Liver (tissue), 3 donors: ENCODE data around the gene LGR6.

ENCODE experiments used
- EGR1 ChIP-seq, 2 donors: IDR thresholded peaks; 2 replicates each; pipeline ENCODE4 v1.6.1; 2016 to 2018; ENCODE audit warnings: antibody characterized with exemption in 2 of 2, low read depth in 2 of 2
- GABPA ChIP-seq, 2 donors: IDR thresholded peaks in 1 of 2; conservative IDR thresholded peaks in 1 of 2; 2 replicates each; pipeline ENCODE4 v1.6.1; 2016; ENCODE audit warnings: antibody characterized with exemption in 2 of 2, mild to moderate bottlenecking in 1 of 2, moderate library complexity in 1 of 2
- HNF4G ChIP-seq: IDR thresholded peaks from 2 replicates; pipeline ENCODE4 v1.6.1; 2016; ENCODE audit warnings: antibody characterized with exemption
- NR2F2 ChIP-seq: IDR thresholded peaks from 2 replicates; pipeline ENCODE4 v1.6.1; 2016; ENCODE audit warnings: antibody characterized with exemption
- RAD21 ChIP-seq, 2 donors: IDR thresholded peaks; 2 replicates each; pipeline ENCODE4 v1.6.1; 2016; ENCODE audit warnings: antibody characterized with exemption in 2 of 2, mild to moderate bottlenecking in 2 of 2
- SP1 ChIP-seq: IDR thresholded peaks from 2 replicates; pipeline ENCODE4 v1.6.1; 2018; ENCODE audit warnings: antibody characterized with exemption, mild to moderate bottlenecking
- TAF1 ChIP-seq: conservative IDR thresholded peaks from 2 replicates; pipeline ENCODE4 v1.6.1; 2016; ENCODE audit warnings: antibody characterized with exemption, mild to moderate bottlenecking
- YY1 ChIP-seq: IDR thresholded peaks from 2 replicates; pipeline ENCODE4 v1.6.1; 2016; ENCODE audit warnings: antibody characterized with exemption, mild to moderate bottlenecking
- TF ChIP-seq, protein P1 (sequence below): fragments of 150-350 bp; IDR thresholded peaks from 2 replicates; pipeline ENCODE4 v1.5.1; 2017; ENCODE audit warnings: improper control_type of control experiment, low read depth, low read length; ENCODE audit not compliant: missing input control
- TF ChIP-seq, protein P2 (sequence below): IDR thresholded peaks from 2 replicates; pipeline ENCODE4 v1.6.1; 2016; ENCODE audit warnings: antibody characterized with exemption
- TF ChIP-seq, protein P3 (sequence below): IDR thresholded peaks from 2 replicates; pipeline ENCODE4 v1.6.1; 2016; ENCODE audit warnings: antibody characterized with exemption
- TF ChIP-seq, protein P4 (sequence below): IDR thresholded peaks from 2 replicates; pipeline ENCODE4 v1.6.1; 2016; ENCODE audit warnings: antibody characterized with exemption, mild to moderate bottlenecking
- TF ChIP-seq, protein P5 (sequence below): IDR thresholded peaks from 2 replicates; pipeline ENCODE4 v1.6.1; 2016; ENCODE audit warnings: antibody characterized with exemption
- donor health status: healthy.
- donor health status: healthy.

DNA sequence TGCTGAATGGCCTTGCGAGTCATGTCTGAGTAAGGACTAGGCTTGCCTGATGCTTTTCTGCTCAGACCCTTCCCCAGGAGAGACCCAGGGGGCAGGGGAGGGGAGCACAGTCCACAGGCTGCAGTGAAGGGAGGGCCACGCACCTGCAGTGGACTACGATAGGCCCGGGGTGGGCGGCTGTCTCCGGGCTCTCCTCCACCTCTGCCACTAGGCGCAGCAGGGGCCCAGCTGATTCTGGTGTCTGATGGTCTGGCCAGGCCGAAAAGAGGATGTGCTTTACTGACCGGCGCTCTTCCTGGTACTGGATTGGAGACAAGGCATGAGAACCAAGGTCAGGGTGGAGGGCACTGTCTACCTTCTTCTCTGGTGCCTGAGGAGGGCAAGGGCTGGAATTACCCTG lies 41.2 kb upstream of the LGR6 start:
- TF ChIP-seq SP1 = no peak
- TF ChIP-seq, protein P1, sequence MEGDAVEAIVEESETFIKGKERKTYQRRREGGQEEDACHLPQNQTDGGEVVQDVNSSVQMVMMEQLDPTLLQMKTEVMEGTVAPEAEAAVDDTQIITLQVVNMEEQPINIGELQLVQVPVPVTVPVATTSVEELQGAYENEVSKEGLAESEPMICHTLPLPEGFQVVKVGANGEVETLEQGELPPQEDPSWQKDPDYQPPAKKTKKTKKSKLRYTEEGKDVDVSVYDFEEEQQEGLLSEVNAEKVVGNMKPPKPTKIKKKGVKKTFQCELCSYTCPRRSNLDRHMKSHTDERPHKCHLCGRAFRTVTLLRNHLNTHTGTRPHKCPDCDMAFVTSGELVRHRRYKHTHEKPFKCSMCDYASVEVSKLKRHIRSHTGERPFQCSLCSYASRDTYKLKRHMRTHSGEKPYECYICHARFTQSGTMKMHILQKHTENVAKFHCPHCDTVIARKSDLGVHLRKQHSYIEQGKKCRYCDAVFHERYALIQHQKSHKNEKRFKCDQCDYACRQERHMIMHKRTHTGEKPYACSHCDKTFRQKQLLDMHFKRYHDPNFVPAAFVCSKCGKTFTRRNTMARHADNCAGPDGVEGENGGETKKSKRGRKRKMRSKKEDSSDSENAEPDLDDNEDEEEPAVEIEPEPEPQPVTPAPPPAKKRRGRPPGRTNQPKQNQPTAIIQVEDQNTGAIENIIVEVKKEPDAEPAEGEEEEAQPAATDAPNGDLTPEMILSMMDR = no peak
- TF ChIP-seq YY1 = no peak
- TF ChIP-seq RAD21 (IDR thresholded peaks at IDR 0.05) = no peak
- TF ChIP-seq, protein P2, sequence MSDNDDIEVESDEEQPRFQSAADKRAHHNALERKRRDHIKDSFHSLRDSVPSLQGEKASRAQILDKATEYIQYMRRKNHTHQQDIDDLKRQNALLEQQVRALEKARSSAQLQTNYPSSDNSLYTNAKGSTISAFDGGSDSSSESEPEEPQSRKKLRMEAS = no peak
- TF ChIP-seq, protein P3, sequence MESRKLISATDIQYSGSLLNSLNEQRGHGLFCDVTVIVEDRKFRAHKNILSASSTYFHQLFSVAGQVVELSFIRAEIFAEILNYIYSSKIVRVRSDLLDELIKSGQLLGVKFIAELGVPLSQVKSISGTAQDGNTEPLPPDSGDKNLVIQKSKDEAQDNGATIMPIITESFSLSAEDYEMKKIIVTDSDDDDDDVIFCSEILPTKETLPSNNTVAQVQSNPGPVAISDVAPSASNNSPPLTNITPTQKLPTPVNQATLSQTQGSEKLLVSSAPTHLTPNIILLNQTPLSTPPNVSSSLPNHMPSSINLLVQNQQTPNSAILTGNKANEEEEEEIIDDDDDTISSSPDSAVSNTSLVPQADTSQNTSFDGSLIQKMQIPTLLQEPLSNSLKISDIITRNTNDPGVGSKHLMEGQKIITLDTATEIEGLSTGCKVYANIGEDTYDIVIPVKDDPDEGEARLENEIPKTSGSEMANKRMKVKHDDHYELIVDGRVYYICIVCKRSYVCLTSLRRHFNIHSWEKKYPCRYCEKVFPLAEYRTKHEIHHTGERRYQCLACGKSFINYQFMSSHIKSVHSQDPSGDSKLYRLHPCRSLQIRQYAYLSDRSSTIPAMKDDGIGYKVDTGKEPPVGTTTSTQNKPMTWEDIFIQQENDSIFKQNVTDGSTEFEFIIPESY = no peak
- no peak for TF ChIP-seq HNF4G
- TF ChIP-seq EGR1 (IDR thresholded peaks at IDR 0.05; ENCODE audit: low read depth in 2 of 2) = no peak
- TF ChIP-seq TAF1 = no peak
- TF ChIP-seq NR2F2 = no peak
- TF ChIP-seq, protein P4, sequence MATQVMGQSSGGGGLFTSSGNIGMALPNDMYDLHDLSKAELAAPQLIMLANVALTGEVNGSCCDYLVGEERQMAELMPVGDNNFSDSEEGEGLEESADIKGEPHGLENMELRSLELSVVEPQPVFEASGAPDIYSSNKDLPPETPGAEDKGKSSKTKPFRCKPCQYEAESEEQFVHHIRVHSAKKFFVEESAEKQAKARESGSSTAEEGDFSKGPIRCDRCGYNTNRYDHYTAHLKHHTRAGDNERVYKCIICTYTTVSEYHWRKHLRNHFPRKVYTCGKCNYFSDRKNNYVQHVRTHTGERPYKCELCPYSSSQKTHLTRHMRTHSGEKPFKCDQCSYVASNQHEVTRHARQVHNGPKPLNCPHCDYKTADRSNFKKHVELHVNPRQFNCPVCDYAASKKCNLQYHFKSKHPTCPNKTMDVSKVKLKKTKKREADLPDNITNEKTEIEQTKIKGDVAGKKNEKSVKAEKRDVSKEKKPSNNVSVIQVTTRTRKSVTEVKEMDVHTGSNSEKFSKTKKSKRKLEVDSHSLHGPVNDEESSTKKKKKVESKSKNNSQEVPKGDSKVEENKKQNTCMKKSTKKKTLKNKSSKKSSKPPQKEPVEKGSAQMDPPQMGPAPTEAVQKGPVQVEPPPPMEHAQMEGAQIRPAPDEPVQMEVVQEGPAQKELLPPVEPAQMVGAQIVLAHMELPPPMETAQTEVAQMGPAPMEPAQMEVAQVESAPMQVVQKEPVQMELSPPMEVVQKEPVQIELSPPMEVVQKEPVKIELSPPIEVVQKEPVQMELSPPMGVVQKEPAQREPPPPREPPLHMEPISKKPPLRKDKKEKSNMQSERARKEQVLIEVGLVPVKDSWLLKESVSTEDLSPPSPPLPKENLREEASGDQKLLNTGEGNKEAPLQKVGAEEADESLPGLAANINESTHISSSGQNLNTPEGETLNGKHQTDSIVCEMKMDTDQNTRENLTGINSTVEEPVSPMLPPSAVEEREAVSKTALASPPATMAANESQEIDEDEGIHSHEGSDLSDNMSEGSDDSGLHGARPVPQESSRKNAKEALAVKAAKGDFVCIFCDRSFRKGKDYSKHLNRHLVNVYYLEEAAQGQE = no peak
- TF ChIP-seq, protein P5, sequence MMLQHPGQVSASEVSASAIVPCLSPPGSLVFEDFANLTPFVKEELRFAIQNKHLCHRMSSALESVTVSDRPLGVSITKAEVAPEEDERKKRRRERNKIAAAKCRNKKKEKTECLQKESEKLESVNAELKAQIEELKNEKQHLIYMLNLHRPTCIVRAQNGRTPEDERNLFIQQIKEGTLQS = no peak
- TF ChIP-seq GABPA (IDR thresholded peaks at IDR 0.05 in 1 of 2, conservative IDR thresholded peaks at IDR 0.05 in 1 of 2) = no peak
